ENCODE measurements around the gene GLE1.

Gene GLE1

DNA sequence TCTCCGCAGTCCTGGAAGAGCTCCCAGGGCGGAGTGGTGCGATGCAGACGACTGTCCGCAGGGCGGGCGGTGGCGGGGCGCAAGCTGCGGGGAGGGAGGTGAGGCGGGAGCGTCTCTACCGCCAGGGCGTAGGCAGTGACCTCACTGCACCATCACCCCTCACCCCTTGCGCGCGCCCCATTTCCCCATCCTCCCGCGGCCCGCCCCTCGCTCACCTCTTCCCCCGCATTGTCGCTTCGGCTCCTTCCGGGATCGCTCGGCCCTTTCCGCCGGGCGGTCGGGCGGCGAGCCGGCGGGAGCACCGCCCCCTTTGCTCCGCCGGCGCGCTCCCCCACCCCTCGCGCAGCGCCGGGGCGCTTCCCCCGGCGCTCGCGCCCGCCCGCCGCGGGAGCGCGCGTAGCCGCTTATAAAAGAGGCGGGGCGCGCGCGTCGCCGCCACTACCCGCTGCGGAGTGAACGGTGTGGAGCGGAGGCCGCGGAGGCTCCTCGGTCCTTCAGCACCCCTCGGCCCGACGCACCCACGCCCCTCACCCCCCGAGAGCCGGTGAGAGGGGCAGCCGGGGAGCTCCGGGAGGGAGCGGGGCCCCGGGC, 47.7 kb downstream of the GLE1 start, which contains the start of gene SPTAN1:
Gene SPTAN1, plus strand, starts transcription at position 435 of the 591 bp plus-strand sequence. CDS start 14,154 bp downstream, outside the sequence.
- DNase-seq, result peak; percentile 76 to 89
- TF ChIP-seq GATA1 (IDR thresholded peaks at IDR 0.05; ENCODE audit: low read depth, low read length) (no peak), POLR2A (IDR thresholded peaks at IDR 0.05; ENCODE audit: low read length) (peak; percentile 19)

DNA sequence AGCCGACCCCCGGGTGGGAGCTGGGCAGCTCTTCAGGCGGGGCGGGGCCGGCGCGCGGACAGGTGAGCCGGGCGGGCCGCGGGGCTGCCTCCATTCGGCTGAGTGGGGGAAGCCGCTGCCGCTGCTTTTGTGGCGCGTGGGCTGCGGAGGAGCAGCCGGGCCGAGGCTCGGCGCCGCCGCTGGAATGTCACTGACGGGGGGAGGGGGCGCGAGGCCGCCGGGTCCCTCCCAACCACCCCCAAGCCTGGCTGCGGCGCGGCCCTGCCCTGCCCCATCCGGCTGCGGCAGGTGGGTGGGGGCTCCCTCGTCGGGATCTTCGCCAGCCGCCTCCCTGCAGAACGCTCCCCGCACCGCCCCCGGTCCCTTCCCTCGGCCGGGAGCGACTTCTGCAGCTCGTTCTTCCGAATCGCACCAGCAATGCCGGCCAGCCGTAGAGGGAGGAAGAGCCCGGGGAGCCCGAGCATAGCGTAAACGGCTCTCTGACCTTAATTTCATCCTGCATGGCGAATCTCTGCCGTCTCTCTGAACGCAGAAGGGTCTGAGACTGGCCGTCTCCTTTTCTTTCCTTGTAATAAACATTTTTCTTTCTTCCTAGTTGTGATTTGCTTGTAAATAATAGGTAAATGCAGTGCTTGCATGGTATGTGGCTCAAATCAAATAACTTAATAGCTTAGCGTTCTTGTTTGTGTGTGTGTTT, 48.4 kb downstream of the GLE1 start:
- TF ChIP-seq POLR2A (IDR thresholded peaks at IDR 0.05; ENCODE audit: low read length) (no peak), GATA1 (IDR thresholded peaks at IDR 0.05; ENCODE audit: low read depth, low read length) (no peak)
- peak in 1 of 2 experiments; percentile 40 for DNase-seq

DNA sequence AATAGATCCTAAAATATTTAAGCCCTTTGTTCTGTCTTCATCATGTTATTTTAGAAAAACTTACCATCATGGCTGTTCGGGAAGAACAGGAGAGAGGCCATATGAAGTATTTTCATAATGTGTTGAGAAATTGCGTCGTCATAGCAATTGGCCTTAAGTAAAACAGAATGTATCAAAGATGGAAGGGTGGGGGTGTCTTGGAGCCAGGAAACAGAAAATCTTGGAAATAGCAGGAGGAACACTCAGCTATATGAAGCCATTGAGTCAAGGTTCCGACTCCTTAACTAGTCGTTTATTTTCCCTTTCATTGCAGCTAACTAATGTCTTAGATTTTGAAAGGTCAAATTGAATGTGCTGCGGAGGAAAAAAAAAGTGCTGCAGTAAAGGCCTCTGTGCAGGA, 49.2 kb downstream of the GLE1 start:
- no peak for DNase-seq
- TF ChIP-seq POLR2A (IDR thresholded peaks at IDR 0.05; ENCODE audit: low read length) (no peak), GATA1 (IDR thresholded peaks at IDR 0.05; ENCODE audit: low read depth, low read length) (no peak)

DNA sequence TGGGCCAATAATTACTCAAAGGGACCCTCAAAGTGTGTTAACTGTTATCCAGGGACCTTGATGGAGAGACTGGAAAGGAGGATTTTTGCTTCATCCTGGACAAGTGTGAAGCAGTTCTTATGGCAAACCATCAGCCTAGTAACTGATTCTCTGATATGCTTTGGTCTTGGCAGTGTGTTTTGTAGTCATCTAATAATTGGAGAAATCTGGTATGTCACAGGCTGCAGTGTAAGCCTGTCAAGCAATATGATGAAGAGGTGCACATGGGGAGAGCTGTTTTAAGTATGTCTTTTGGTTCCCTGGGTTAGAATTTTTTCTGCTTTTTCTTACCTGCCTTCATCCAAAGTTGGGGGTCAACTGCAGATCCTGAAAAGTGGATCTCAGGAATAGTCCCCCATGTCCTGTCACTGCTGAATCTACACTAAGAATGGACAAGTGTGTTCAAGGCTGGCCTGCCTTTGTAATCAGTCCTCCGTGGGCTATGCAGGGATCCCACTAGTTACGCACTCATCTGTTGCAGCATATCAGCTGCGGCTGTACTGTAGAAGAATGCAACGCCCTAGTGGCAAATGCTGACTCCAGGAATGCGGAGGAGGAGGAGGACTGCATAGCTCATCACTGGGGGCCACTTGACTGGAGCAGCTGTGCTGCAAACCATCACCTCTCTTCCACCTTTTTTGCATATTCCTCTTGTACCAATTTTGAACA, 49.8 kb downstream of the GLE1 start:
- TF ChIP-seq GATA1 (IDR thresholded peaks at IDR 0.05; ENCODE audit: low read depth, low read length) (no peak), POLR2A (IDR thresholded peaks at IDR 0.05; ENCODE audit: low read length) (no peak)
- DNase-seq, result no peak

DNA sequence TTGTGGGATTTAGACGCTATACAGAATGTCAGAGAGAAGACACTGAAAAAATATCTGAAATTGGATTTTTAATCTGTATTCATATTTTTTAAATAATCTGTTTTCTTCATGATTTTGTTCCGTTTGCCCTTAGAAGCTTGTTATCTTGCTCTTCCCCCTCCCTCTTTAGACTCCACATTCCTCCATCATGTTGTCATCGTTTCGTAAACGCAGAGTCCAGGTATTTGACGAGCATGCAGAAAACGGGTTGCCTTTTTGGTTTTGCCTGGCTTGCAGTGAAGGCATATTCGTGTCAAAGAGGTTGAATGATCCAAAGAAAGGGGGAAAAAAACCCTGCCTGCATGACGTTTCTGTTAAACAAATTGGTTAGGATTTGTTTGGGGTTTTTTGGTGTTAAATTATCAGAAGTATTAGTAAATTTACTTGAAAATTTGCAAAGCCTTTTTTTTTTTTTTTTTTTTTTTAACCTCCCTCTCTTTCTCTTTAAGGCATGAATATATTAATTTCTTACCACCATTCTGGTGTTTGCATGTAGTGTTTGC, 50.7 kb downstream of the GLE1 start:
- no peak for TF ChIP-seq POLR2A (IDR thresholded peaks at IDR 0.05; ENCODE audit: low read length)
- no peak for DNase-seq

DNA sequence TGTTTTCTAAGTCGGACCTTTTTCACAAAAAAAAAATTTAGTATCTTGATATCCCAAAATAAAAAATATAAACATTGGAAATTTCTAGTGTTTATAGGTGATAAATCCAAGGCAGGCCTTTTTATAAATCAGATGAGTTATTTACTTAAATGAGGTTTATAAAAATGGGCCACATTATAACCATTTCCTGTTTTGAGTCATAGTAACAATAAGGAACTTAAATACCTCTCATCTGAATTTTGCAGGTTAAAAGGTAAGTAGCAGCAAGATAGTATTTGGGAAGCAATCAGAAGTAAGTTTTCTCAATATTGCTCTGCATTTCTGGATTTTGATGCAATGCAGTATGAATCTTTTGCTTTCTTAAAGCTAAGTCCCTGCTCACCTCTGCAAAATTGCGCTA, 51.8 kb downstream of the GLE1 start:
- no peak for DNase-seq
- no peak for TF ChIP-seq POLR2A (IDR thresholded peaks at IDR 0.05; ENCODE audit: low read length)
- TF ChIP-seq GATA1 (IDR thresholded peaks at IDR 0.05; ENCODE audit: low read depth, low read length), result no peak

DNA sequence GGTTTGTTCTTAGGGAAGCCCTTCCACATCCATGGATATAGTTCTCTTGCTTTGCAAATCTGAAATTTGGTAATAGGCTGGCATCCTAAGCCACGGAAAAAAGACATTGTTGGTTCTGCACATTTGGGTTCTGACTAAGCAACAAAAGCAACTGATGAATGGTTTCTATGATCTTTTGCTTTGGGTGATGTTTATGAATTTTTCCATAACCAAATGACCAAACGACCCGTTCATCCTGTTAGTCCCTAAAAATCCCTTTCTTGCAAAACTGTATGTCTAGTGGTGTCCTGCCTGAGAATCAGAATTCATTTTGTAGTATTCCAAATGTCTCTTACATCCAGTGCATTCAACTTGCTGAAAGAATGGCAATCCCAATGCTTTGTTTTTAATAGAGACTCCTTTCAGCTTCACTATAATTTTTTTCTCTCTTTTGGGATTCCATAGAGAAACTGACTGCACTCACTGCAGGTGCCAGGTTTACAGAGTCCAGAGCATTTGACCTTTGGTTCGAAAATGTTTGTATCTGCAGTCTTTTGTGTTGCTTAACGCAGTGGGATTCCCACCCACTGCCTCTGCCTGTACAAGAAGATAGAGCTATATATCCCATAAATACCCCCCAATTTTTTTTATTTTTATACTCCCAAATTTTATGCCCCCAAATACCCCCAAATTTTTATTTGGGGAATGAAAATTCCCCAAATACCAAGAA, 52.6 kb downstream of the GLE1 start:
- no peak for DNase-seq
- TF ChIP-seq GATA1 (IDR thresholded peaks at IDR 0.05; ENCODE audit: low read depth, low read length), result no peak
- TF ChIP-seq POLR2A (IDR thresholded peaks at IDR 0.05; ENCODE audit: low read length), result no peak

DNA sequence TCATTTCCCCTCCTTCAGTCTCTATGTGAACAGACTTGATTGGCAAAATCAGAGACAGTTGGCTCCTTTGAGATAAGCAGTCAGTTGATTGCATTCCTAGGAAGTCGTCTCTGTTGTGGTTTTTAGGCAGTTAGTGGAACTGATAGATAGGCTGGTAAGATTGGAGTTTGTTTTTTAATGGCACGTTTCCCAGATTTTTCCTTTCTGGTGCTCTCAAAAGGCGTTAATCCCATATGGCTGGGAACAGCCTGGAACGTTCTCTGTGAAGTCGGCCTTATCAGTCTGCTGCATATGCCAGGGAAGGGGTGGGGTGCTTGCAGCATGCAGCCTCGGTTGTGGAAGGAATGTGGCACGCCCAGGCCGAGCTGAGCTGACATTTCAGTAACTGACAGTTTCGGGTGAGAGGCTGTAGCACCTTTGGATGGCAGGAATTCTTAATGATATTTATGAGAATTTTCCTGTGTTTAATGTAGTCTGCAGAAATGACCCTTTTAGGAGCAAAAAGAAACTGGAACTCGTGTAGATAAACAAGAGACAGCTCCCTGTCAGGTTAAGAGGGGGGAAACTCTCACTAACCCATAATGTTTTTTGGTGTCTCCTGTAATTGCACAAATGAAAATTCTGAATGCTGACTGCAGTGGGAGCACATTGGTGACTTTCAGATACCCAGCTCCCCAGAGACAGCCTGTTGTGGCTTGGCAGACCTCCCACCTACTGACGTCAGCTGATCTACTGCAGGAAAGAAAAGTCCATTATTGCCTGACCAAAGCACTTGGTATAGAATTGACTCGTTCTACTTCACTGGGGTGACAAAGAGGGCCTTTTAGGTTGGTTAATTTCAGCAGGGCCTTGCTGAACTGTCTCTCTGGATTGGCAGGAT, 54.2 kb downstream of the GLE1 start:
- peak; percentile 84 for TF ChIP-seq GATA1 (IDR thresholded peaks at IDR 0.05; ENCODE audit: low read depth, low read length)
- no peak for TF ChIP-seq POLR2A (IDR thresholded peaks at IDR 0.05; ENCODE audit: low read length)
- peak; percentile 92 to 94 for DNase-seq

DNA sequence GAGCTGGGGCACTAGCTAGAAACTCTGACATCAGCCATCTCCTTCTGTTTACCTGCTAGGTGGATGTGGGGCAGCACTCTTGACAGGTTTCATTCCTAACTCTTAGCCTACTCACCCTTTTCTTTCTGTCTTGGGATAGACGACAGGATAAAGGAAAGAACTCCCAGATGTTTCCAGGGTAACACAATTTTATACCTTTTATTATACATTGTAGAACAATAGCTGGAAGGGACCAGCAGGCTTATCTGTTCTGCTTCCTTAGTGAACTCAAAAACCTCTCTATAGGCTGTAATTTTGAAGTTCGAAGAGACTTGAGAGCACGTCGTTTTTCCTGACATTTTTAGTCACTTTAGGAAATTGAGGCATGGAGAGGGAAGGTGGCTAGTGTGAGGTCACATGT, 61.1 kb downstream of the GLE1 start:
- no peak for DNase-seq
- TF ChIP-seq POLR2A (IDR thresholded peaks at IDR 0.05; ENCODE audit: low read length), result no peak
- TF ChIP-seq GATA1 (IDR thresholded peaks at IDR 0.05; ENCODE audit: low read depth, low read length), result no peak

DNA sequence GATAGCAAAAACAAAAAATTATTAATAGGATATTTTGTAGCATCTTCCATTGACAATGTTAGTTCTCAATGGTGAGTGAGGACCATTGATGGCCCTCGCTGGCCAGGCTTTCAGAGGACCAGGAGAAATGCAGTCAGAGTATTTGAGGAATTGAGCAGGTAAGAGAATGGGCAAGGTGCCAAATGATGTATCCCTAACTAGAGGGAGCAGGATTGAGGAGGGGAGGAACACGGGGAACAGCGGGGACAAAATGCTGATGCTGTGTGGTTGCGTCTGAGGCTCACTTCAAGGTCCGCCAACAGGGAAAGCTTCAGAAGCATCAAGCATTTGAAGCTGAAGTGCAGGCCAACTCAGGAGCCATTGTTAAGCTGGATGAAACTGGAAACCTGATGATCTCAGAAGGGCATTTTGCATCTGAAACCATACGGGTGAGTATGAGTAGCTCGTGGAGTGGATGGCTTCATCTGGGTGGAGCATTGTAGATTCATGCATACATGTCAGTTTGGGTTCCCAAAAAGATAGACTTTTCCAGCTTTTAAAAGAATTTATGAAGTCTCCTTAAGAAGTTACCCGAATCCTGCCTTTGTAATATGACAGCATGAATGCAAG, 64.1 kb downstream of the GLE1 start:
- DNase-seq, result no peak
- no peak for TF ChIP-seq POLR2A (IDR thresholded peaks at IDR 0.05; ENCODE audit: low read length)
- TF ChIP-seq GATA1 (IDR thresholded peaks at IDR 0.05; ENCODE audit: low read depth, low read length), result no peak

DNA sequence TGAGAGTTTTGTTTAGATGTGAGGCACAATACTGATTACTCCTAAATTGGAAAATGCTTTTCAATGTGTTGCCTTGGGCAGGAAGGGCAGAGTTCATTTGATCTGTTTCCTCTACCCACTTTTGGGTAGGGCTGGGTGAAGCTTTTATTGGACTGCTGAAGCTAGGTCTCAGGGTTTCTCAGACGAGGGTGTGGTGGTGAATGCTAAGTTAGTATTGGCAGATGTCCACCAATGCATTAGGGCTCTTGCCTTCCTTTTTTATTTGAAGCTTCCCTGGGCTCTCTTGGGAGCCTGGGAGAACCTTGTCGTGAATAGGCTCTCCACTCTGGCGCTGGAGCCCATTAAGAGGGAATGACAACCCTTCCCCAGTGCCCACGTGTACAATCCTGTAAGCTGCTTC, 71.0 kb downstream of the GLE1 start:
- no peak for DNase-seq
- TF ChIP-seq POLR2A (IDR thresholded peaks at IDR 0.05; ENCODE audit: low read length) (no peak), GATA1 (IDR thresholded peaks at IDR 0.05; ENCODE audit: low read depth, low read length) (no peak)

DNA sequence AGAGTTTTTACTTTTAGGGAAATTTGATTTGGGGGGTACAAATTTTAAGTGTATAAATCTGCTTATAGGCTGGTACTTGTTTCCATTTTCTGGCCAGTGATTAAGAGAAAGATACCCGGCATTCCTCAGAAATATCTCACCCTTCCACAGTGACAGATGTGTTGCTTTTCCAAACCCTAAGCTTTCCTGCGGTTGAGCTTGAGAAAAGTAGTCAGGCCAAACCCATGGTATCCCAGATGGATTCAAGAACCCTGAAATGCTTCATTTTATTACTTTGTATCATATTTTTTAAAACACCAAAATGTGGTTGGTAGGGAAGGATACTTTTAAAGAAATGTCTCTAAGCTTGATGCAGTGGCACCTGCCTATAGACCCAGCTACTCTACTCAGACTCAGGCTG, 71.4 kb downstream of the GLE1 start:
- no peak for DNase-seq
- TF ChIP-seq POLR2A (IDR thresholded peaks at IDR 0.05; ENCODE audit: low read length), result no peak
- TF ChIP-seq GATA1 (IDR thresholded peaks at IDR 0.05; ENCODE audit: low read depth, low read length), result no peak

DNA sequence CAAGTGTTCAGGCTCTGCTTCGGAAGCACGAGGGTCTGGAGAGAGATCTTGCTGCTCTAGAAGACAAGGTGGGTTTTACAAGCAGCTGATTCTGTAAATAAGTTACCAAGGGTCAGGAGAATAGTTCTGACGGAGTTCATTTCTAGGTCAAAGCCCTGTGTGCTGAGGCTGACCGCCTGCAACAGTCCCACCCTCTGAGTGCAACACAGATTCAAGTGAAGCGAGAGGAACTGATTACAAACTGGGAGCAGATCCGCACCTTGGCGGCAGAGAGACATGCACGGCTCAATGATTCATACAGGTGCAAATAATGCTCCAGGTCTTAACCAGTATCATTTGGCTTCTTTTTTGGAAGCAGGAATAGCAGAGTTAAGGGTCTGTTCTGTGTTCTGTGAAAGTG, 72.7 kb downstream of the GLE1 start:
- TF ChIP-seq GATA1 (IDR thresholded peaks at IDR 0.05; ENCODE audit: low read depth, low read length), result no peak
- no peak for TF ChIP-seq POLR2A (IDR thresholded peaks at IDR 0.05; ENCODE audit: low read length)

More for the DNA sequence above, 72.7 kb downstream of the GLE1 start:
- DNase-seq, result no peak
